Type B pancreatic cell (in vitro differentiated cells): ENCODE data around the gene MRPL28. TPM values are rescaled to one million over a fixed set of nuclear protein-coding genes. Genes with fewer than 3 reads are reported as not detected.
A peak's percentile ranks its signal among the peaks of the same experiment; 100 is the strongest.
"Not testable (repeated sequence)": the region's sequence is repeated elsewhere in the genome, so short reads cannot be mapped to it uniquely, and the experiment has no call there.

Experiments used
- DNase-seq: peaks from one replicate; pipeline ENCODE4 v3.0.0; 2021; ENCODE audit warnings: mixed read lengths; ENCODE audit not compliant: unreplicated experiment; ENCODE audit errors: extremely low spot score
- H3K27ac Mint-ChIP-seq: 2 replicates; pipeline ENCODE4 v1.8.0; 2021; ENCODE audit warnings: mild to moderate bottlenecking, mixed read lengths
- H3K27me3 Mint-ChIP-seq: 2 replicates; pipeline ENCODE4 v1.8.0; 2021; ENCODE audit warnings: mixed read lengths
- H3K36me3 Mint-ChIP-seq: 2 replicates; pipeline ENCODE4 v1.8.0; 2021; ENCODE audit warnings: mixed read lengths
- H3K4me1 Mint-ChIP-seq: one replicate; pipeline ENCODE4 v1.8.0; 2021; ENCODE audit warnings: mixed read lengths; ENCODE audit not compliant: unreplicated experiment
- H3K4me3 Mint-ChIP-seq: 2 replicates; pipeline ENCODE4 v1.8.0; 2021; ENCODE audit warnings: mild to moderate bottlenecking, mixed read lengths
- H3K9me3 Mint-ChIP-seq: 2 replicates; pipeline ENCODE4 v1.8.0; 2021; ENCODE audit warnings: mixed read lengths
- total RNA-seq: library from RNA; stranded (reverse); gene quantifications from 2 replicates; pipeline ENCODE4 v1.2.1, GENCODE V29; 2021; ENCODE audit warnings: low replicate concordance
- TF ChIP-seq, protein P1 (sequence below): fragments of 200-600 bp; sonication (generic); conservative IDR thresholded peaks from 2 replicates; pipeline ENCODE4 v1.5.0; 2021; ENCODE audit warnings: antibody characterized with exemption, mild to moderate bottlenecking

MRPL28 gene
- total RNA-seq, 1 donor from 2014 or later, result 75.3 TPM

DNA sequence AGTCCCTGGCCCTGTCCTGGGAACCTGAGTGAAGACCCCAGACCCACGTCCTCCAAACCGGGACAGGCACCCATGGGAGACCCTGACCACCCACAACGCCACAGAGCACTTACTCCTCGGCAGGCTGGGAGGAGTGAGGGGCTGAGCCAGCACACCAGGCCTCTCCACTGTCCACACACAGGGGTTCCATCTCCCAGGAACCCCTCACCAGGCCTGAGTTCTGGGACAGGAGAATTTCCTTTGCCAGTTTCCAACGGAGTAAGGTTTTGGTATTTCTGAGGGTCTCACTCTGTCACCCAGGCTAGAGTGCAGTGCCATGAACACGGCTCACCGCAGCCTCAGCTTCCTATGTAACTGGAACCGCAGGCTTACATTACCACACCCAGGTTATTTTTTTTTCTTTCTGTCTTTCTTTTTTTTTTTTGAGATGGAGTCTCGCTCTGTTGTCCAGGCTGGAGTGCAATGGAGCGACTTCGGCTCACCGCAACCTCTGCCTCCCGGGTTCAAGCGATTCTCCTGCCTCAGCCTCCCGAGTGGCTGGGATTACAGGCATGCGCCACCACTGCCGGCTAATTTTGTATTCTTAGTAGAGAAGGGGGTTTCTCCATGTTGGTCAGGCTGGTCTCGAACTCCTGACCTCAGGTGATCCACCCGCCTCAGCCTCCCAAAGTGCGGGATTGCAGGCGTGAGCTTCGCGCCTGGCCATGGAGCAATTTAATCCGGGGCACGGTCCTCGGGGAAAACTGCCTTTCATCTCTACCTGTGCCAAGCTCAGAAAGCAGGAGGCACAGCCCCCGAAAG, 9.8 kb upstream of the MRPL28 start:
- no peak for DNase-seq

DNA sequence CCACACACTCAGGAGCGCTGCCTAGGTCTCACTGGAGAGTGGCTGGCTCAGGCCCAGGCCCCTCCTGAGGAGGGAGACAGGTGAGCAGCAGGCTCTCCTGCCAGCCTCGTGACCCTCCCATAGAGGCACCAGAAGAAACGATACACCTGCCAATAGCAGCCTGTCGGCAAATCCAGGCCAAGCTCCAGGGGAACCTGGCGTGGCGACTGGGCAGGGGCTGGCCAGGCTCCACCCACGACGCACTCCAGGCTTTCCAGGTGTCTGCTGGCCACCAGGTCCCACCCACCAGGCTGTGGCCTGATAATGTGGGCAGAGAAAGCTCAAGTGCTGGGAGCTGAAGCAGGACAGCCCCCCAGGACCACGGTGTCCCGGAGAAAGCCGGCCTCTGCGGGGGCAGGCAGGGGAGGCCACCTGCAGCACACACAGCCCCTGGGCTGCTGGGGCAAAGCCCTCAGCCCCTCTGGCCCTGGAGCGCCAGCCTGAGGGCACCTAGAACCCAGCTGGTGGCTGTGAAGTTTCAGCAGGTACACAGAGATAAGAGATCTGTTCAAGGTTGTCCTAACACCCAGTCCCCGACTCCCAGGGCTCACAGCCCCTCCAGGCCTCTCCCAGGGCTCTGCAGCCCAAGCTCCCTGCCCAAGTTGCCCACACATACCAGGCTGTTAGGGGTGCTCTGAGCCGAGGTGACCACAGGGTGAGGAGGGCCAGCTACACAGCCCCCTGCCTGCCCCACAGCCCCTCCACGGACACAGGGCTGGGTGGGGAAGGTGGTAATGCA, 9.0 kb upstream of the MRPL28 start:
- no peaks in the 10 kb centered on the region for H3K9me3 Mint-ChIP-seq
- H3K36me3 Mint-ChIP-seq, result no peaks in the 10 kb centered on the region
- peak overlapping the region; percentile 31 for H3K4me3 Mint-ChIP-seq
- H3K27ac Mint-ChIP-seq, result peak overlapping the region; percentile 29
- TF ChIP-seq, protein P1, sequence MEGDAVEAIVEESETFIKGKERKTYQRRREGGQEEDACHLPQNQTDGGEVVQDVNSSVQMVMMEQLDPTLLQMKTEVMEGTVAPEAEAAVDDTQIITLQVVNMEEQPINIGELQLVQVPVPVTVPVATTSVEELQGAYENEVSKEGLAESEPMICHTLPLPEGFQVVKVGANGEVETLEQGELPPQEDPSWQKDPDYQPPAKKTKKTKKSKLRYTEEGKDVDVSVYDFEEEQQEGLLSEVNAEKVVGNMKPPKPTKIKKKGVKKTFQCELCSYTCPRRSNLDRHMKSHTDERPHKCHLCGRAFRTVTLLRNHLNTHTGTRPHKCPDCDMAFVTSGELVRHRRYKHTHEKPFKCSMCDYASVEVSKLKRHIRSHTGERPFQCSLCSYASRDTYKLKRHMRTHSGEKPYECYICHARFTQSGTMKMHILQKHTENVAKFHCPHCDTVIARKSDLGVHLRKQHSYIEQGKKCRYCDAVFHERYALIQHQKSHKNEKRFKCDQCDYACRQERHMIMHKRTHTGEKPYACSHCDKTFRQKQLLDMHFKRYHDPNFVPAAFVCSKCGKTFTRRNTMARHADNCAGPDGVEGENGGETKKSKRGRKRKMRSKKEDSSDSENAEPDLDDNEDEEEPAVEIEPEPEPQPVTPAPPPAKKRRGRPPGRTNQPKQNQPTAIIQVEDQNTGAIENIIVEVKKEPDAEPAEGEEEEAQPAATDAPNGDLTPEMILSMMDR, result no peak
- H3K27me3 Mint-ChIP-seq, result peaks cover 5% of the 10 kb centered on the region
- peaks cover 13% of the 10 kb centered on the region for H3K4me1 Mint-ChIP-seq
- DNase-seq, result no peak

More for the DNA sequence above, 9.8 kb upstream of the MRPL28 start:
- no peaks in the 10 kb centered on the region for H3K9me3 Mint-ChIP-seq
- H3K36me3 Mint-ChIP-seq, result no peaks in the 10 kb centered on the region
- peaks cover 5% of the 10 kb centered on the region for H3K27me3 Mint-ChIP-seq
- TF ChIP-seq, protein P1, result no peak
- peak overlapping the region; percentile 83 for H3K4me3 Mint-ChIP-seq
- peaks cover 13% of the 10 kb centered on the region for H3K4me1 Mint-ChIP-seq
- peak overlapping the region; percentile 80 for H3K27ac Mint-ChIP-seq

DNA sequence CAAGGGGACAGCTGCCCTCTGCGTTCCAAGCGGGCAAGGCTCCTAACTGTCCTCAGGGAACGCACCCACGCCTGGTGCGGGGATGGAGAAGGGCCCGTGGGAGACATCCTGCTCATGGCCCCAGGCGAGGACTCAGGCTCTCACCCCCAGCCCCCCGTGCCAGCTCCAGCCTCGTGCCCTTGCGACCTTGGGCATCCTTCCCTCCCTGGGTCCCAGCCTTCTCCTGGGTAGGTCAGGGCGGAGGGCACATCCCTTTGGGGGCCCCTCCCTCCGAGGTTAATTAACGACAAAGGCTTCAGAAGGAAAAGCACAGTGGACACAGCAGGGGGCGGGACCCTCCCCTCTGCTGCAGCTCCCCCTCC, 8.5 kb upstream of the MRPL28 start:
- peak overlapping the region; percentile 29 for H3K27ac Mint-ChIP-seq
- H3K27me3 Mint-ChIP-seq, result peaks cover 5% of the 10 kb centered on the region
- TF ChIP-seq, protein P1, result no peak
- H3K4me3 Mint-ChIP-seq, result peak overlapping the region; percentile 31
- DNase-seq, result no peak
- no peaks in the 10 kb centered on the region for H3K9me3 Mint-ChIP-seq
- H3K36me3 Mint-ChIP-seq, result no peaks in the 10 kb centered on the region
- peaks cover 7% of the 10 kb centered on the region for H3K4me1 Mint-ChIP-seq

DNA sequence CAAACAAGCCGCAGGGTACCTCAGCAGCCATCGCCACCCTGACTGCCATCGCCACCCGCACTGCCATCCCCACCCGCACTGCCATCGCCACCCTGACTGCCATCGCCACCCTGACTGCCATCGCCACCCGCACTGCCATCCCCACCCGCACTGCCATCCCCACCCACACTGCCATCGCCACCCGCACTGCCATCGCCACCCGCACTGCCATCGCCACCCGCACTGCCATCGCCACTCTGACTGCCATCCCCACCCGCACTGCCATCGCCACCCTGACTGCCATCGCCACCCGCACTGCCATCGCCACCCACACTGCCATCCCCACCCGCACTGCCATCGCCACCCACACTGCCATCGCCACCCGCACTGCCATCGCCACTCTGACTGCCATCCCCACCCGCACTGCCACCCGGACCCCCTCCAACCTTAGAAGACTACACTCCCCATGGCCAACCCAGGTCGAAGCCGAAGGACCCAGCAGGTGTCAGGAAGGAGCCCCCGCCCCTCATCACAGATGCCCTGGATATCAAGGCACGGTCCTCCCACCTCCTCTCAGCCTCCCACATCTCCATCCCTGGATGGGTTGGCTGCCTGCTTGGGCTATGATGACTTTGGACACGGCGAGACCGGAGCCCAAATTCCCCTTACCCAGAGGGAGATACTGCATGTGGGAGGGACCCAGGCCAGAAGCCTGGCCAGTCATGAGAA, 7.9 kb upstream of the MRPL28 start:
- not testable (repeated sequence) for H3K4me3 Mint-ChIP-seq, H3K27me3 Mint-ChIP-seq, H3K27ac Mint-ChIP-seq, H3K4me1 Mint-ChIP-seq, H3K36me3 Mint-ChIP-seq, H3K9me3 Mint-ChIP-seq, DNase-seq

DNA sequence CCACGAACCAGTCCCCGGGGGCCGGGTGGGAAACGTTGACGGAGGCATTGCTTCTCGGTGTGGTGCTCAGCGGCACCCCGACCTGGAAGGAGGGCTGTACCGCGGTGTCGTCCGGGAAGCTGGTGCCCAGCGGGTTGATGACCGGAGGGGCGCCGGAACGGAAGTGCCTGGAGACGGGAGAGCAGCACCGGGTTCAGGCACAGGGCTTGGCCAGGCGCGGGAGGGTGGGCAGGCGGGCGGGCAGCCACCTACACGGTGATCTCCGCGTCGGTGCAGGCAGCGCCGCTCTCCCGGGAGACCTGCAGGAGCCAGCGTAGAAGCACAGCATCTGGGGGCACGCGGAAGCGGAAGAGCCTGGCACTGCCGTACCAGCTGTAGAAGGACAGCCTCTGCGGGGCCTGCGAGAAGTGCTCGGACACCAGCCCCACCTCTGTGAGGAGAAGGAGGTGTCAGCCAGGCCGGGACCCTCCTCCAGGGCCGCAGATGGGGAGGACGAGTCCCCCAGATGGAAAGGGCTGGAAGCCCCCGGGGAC, 7.1 kb upstream of the MRPL28 start:
- H3K36me3 Mint-ChIP-seq, result no peaks in the 10 kb centered on the region
- H3K4me1 Mint-ChIP-seq, result no peaks in the 10 kb centered on the region
- no peak overlapping the region for H3K4me3 Mint-ChIP-seq
- no peaks in the 10 kb centered on the region for H3K27me3 Mint-ChIP-seq
- no peak for DNase-seq
- H3K27ac Mint-ChIP-seq, result no peak overlapping the region
- H3K9me3 Mint-ChIP-seq, result no peaks in the 10 kb centered on the region
- TF ChIP-seq, protein P1, result no peak
